Kidney tubule cell (primary cell): ENCODE data around the gene DDX51.
A peak's percentile ranks its signal among the peaks of the same experiment; 100 is the strongest.
"Not testable (repeated sequence)": the region's sequence is repeated elsewhere in the genome, so short reads cannot be mapped to it uniquely, and the experiment has no call there.

Experiments
- DNase-seq: peaks from one replicate; pipeline ENCODE4 v3.0.0-alpha.2; 2018; ENCODE audit warnings: low spot score

DDX51 gene

DNA sequence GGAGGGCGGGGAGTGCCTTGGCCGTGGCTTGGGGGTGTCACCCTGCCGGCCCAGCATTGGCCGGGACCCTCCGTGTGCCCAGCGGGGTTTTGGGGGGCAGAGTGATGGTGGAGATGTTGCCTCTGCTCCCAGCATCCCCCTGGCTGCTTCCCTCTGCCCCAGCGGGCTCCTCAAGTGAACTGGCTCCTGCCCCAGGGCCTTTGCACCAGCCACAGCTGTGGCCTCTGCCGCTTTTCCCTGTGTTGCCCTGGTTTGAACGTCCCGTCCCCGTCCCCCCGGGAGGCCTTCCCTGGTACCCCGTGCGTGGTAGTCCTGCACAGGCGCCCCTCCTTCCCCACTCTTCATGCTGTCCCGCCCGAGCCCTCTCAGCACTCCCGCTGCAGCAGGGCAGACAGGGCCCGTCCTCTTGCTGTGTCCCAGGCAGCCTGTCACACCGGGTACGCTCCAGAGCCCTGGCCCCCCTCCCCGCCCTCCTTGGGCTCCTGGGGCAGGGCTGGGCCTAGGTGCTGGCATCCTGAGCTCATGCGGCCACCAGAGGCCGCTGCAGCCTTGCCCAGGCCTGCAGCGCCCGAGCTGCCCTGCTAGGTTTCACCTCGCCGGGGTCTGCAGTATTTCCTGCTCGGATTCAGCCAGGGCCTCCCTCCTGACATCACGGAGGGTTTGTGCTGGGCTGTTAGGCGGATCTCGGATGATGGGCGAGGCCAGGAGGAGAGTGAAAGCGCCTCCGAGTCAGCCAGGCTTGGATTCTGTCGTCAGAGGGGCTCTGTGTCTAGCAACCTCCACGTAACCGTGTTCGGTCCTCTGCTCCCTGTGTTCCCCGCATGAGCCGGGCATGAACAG is 9.6 kb upstream of the DDX51 start:
- DNase-seq = peak; percentile 77

- DNase-seq = no peak
These were observed 8.8 kb upstream of the DDX51 start for GRCh38 chr12:132152953-132153352.

DNA sequence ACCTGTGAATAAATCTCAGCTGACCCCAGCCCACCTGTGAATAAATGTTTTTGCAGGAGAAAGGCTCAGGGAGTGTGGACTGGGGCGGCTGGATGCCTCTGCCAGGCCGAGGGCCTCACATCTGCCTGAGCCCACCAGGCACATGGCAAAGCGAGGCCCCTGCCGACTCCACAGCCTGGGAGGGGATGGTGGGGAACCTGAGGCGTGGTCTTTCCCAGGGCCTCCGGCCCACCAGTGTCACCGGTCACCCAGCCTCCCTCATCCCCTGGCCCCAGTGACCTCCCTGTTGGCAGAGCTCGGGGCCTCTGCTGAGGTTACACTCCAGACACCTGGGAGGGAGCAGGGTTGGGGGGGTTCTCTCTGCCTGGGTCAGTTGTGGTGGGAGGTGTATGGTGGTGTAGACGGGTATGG is 8.3 kb upstream of the DDX51 start:
- no peak for DNase-seq

DNA sequence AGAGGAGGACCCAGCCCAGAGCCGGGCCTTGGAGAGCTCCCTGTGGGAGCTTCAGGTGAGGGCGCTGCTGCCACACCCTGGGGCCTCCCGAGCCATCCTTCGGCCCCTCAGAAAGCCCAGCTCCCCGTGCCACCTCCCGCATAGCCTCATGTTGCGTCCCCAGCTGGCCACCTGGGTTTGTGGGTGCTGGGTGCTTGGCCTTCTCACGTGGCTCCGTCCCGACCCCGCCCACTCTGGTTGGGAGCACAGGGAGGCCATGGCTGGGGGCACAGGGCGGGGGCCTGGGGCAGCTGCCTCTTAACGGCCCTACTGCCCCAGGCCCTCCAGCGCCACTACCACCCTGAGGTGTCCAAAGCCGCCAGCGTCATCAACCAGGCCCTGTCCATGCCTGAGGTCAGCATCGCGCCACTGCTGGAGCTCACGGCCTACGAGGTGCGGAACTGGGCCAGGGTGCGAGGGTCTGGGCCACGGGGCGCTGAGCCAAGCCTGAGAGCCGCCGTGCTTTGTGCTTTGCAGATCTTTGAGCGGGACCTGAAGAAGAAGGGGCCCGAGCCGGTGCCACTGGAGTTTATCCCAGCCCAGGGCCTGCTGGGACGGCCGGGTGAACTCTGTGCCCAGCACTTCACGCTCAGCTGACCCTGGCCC is 7.8 kb upstream of the DDX51 start:
- DNase-seq = no peak

GRCh38 chr12:132151145-132151765 is 7.1 kb upstream of the DDX51 start:
- DNase-seq = no peak

- DNase-seq = no peak
These were observed 6.6 kb upstream of the DDX51 start for GRCh38 chr12:132150780-132151144.

DNA sequence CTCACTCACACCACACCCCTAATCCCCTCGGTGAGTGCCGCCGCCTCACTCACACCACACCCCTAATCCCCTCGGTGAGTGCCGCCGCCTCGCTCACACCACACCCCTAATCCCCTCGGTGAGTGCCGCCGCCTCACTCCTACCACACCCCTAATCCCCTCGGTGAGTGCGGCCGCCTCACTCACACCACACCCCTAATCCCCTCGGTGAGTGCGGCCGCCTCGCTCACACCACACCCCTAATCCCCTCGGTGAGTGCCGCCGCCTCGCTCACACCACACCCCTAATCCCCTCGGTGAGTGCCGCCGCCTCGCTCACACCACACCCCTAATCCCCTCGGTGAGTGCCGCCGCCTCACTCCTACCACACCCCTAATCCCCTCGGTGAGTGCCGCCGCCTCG is 5.4 kb upstream of the DDX51 start:
- not testable (repeated sequence) for DNase-seq

- no peak for DNase-seq
These were observed 4.4 kb upstream of the DDX51 start for GRCh38 chr12:132148368-132149045.

DNA sequence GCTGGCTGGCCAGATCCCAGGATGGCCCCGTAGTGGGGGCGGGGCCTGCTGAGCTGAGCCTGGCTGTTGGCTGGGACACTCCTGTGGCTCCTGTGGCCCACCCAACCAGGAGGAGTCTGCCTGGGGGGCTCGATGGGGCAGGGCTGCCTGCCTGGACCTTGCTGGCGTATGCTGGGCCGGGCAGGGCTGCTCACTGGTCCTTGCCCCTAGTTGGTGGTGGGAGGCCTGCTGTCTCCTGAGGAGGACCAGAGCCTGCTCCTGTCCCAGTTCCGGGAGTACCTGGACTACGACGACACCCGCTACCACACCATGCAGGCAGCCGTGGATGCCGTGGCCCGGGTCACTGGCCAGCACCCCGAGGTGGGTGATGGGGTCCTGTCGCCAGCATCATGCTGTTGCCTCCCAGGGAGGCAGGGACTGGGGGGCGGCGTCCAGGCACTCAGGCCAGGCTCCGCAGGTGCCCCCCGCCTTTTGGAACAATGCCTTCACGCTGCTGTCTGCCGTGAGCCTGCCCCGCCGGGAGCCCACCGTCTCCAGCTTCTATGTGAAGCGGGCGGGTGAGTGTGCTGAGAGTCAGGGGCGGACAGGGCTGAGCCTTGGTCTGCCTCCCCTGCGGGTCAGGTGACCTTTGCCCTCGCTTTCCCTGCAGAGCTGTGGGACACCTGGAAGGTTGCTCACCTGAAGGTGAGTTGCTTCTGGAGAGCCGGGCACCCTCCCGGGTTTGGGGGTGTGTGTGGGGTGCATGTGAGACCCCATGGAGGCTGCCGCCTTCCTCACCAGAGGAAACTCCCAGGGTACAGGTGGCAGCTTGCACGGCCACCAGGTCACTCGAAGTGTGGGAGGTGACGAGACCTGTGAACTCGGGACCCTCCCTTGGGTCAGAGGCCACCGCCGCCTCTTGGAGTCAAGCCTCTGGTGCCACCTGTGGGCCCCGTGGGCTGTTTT is 3.6 kb upstream of the DDX51 start:
- no peak for DNase-seq

GRCh38 chr12:132146772-132147422 is 2.8 kb upstream of the DDX51 start:
- no peak for DNase-seq

DNA sequence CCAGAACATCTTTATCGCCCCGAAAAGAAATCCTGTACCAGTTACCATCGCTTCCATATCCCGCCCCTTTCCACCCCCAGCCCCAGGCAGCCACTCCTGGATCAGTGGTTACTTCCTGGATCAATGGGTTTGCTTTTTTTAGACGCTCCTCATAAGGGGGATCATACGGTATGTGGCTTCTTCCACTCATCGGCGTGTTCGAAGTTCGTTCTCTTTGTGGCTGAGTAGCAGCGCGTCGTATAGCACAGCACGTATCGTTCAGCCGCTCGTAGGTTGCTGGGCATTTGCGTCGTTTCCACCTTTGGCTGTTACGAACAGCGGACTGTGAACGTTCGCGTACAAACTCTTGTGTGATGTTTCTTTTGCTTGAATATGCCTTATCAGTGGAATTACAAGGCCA is 2.0 kb upstream of the DDX51 start:
- DNase-seq = no peak

- no peak for DNase-seq
These were observed 1.2 kb upstream of the DDX51 start for GRCh38 chr12:132145334-132145733.

DNA sequence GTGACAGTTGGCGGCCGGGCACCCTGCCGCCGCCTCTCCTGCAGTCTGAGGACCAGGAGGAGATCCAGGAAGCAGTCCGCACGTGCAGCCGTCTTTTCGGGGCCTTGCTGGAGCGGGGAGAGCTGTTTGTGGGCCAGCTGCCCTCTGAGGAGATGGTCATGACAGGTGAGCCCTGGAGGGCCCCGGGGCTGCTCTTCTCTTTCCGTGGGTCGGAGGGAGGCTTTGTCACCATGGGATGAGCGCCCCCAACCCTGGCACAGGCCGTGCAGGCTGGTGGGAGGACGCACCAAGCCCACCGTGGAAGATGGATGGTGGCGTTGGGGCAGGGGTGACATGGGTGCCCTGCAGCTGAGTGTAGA is 670 bp upstream of the DDX51 start:
- DNase-seq = no peak

DNA sequence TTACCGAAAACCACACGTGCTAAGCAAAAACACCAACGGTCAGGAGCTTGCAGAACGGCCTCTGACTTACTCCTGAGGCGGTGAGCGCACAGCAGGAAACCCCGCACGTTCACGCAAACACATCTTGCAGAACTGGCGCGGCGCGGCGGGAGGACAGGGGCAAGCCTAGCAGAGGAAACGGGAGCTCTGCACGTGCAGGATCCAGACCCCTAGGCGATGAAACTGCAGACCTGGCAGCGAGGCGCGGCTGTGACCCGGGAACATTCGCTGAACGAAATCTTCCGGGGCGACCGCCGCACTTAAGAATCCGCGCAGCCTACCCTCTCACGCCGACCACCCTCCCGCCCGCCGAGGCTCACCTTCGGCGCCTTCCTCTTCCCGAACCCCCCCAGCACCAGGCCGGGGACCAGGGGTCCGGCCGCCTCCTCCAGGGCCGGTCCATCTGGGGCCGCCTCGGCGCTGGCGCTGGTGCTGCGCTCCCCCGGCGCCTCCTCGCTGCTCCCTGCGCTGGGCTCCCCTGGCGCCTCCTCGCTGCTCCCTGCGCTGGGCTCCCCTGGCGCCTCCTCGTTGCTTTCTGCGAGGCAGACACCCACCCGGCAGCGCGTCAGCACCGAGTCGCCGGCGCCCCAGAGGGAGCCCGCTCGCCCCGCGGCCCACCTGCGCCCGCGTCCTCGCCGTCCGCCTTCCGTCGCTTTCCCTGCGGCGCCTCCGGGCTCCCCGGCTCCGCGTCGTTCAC is 615 bp downstream of the DDX51 start:
- no peak for DNase-seq

DNA sequence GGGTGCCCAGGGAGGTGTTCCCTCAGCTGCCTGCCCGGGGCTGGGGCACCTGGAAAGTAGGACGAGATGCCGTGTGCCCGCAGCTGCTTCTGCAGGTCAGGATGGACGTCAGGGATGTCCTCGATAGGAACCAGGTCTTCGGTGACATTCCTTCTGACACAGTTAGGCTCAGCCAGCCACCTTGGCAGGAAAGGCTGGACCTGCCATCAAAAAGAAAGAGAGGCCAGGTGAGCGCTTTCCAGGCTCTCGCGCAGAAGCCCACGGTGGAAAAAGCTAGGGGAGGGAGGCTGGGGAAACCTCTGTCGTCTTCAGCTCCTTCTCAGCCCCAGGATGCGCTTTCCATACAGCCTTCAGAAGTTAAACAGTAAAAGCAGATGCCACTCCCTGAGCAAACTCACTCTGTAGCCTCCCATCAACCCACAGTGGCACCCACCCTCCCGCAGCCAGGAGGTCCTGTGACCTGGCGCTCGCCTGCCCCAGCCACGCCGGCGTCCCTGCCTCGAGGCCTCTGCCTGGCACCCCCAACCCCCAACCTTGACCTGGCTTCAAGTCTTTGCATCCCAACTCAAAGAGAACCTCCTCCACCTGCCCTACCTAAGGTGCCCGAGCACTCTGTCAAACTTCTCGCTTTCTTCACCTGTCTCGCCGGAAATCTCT is 1.3 kb downstream of the DDX51 start:
- DNase-seq = no peak

DNA sequence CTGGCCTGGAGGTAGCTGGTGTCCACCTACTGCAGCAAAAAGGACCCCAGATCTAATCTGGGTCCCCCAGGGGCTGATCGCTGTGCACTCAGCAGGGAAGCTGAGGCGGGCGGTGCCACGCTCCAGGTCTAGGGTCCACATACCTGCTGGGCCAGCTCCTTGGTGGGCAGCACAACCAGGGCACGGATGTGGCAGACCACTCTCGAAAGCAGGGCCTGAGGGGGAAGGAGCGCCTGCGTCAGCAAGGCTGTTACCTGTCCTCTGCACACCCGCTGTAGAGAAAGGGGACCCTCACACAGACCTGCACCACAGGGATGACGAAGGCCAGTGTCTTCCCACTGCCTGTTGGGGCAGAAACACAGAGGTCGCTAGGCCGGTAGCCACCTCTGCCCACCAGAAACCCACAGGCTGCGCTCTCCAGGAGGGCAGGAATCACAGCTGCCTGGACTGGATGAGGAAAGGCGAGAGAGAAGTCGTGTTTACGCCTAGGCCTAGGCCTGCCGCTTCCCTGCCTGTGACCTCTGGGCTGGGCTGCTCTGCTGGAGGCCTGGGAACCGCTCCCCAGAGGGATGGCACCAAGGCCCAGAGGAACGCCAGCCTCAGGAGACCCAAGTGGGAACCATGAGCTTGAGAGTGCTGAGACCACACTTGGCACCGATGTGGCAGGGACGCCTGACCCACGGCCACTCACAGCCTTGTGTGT is 2.0 kb downstream of the DDX51 start:
- DNase-seq = no peak

DNA sequence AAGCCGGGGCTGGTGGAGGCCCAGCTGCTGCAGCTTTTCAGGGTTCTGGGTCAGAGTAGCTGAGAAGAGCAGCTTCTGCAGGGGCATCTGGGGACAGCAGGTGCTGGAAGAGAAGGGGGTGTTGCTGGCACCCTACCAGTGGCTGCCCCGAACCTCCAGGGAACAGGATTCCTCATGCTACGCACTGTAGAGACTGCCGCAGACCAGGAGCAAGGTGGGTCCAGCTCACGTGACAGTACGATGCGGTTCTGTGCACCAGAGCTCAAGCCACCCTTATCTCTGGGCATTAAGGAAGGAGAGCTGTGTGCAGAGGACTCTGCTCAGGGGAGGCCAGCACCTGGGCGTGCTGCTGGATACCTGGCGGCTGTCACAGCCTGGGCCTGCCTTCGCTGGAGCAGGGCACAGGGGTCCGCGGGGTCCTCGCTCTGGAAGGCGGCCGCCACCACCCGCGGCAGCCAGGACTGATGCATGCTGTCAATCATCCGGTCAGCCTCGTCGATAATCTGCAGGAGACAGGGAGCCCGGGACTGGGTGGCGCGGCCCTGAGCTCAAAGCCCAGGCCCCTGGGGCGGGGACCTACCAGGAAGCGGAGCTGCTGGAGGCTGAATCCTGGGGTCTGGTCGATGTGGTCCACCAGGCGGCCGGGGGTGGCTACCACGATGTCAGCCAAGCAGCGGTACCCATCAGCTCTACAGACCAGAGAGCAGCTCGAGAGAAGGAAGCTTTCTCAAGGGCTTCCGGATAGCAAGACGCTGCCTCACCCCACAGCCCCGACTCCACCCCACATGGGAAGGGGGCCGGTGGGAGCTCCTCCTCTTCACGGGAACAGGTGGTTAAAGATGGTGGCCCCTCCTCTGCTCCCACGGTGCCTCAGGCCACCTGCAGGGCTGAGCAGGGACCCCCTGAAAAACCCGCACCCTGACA is 2.9 kb downstream of the DDX51 start:
- no peak for DNase-seq

GRCh38 chr12:132140501-132140900 is 3.6 kb downstream of the DDX51 start:
- no peak for DNase-seq
